RWPE1 (cell line): ENCODE measurements around the gene TMEM129.
"Not testable (repeated sequence)": the region's sequence is repeated elsewhere in the genome, so short reads cannot be mapped to it uniquely, and the experiment has no call there.

Source experiments
- CTCF ChIA-PET: fragments of 350-600 bp; sonication (Branson Sonifier 250); formaldehyde crosslinking; extraction: SDS; loops from one replicate; lab custom pipeline; 2021; lab: Yijun Ruan, JAX
- POLR2A ChIA-PET: fragments of 400-600 bp; formaldehyde crosslinking; extraction: SDS; loops from one replicate; lab custom pipeline; 2020; ENCODE audit warnings: antibody characterized with exemption; ENCODE audit not compliant: low non-redundant PET; lab: Yijun Ruan, JAX
- DNase-seq: peaks from one replicate; pipeline ENCODE4 v3.0.0; 2012; ENCODE audit warnings: low spot score
- H3K27ac ChIP-seq: fragments of 450-650 bp; 2 replicates; pipeline ENCODE4 v1.5.1; 2017
- CTCF ChIP-seq: fragments of 450-650 bp; conservative IDR thresholded peaks from 2 replicates; pipeline ENCODE4 v1.5.1; 2017; ENCODE audit warnings: low read depth, mild to moderate bottlenecking

TMEM129 gene

GRCh38 chr4:1676605-1677525 lies 44.3 kb downstream of the TMEM129 start:
- no peak for TF ChIP-seq CTCF
- no peak for DNase-seq
- ChIA-PET POLR2A (no interaction called here), CTCF (no interaction called here)
- peak overlapping the region; percentile 20; the same call in 1 of the 2 replicates for H3K27ac ChIP-seq

- TF ChIP-seq CTCF, result no peak
- no peak overlapping the region; the same call in 1 of the 2 replicates for H3K27ac ChIP-seq
- no peak for DNase-seq
- CTCF ChIA-PET, result no interaction called here
- POLR2A ChIA-PET, result no interaction called here
Measured at GRCh38 chr4:1675802-1676137, 45.4 kb downstream of the TMEM129 start.

DNA sequence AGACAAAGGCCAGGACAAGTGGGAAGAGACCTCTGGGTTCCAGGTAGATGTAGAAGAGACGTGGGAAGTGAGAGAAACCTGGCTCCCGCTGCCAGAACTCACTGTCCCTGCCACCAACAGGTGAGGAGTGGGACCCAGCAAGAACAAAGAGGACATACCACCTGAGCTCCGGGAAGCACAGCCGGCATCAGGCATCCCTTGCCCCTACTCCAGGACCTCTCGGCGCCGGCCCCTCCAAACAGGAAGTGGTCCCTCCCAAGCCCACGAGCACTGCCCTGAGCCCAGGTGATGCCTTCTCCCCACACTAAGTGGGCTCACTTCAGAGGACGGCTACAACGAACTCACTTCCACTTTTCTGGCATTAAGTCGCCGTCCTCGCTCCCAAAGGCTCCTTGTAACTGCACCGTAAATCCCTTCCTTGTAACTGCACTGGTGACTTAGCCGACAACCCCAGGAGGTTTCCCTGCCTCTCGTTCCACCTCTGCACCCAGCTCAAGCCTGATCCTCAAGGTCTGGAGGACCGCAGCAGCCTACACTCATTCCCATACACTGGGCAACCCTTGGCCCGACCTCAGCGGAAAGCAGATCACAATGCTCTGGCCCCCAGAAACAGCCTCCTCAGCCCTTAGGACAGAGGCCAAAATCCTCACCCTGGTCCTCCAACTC lies 45.9 kb downstream of the TMEM129 start:
- no peak for TF ChIP-seq CTCF
- ChIA-PET CTCF (no interaction called here), POLR2A (no interaction called here)

GRCh38 chr4:1674682-1675081 lies 46.4 kb downstream of the TMEM129 start:
- no peak for DNase-seq
- ChIA-PET CTCF (no interaction called here), POLR2A (no interaction called here)
- H3K27ac ChIP-seq, result no peak overlapping the region
- no peak for TF ChIP-seq CTCF

More for the DNA sequence above, 45.9 kb downstream of the TMEM129 start:
- no peak for DNase-seq
- no peak overlapping the region for H3K27ac ChIP-seq

DNA sequence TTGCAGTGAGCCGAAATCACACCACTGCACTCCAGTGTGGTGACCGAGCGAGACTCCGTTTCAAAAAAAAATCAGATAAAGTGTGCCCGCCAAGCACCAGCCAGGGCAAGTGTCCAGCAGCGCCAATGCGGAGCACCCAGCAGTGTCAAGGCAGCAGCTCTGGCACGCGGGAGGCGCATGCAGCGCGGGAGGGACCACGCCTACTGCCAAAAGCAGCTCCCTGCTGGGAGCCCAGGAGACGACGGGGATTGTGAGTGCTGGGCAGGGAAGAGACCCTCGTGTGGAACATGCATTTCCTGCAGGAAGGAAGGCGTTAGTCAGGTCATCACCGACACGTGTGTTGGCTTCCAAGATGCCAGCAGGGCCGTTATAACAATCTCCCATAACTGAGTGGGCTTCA lies 47.5 kb downstream of the TMEM129 start:
- no peak for DNase-seq
- ChIA-PET POLR2A (no interaction called here), CTCF (no interaction called here)
- H3K27ac ChIP-seq, result no peak overlapping the region
- TF ChIP-seq CTCF, result no peak

DNA sequence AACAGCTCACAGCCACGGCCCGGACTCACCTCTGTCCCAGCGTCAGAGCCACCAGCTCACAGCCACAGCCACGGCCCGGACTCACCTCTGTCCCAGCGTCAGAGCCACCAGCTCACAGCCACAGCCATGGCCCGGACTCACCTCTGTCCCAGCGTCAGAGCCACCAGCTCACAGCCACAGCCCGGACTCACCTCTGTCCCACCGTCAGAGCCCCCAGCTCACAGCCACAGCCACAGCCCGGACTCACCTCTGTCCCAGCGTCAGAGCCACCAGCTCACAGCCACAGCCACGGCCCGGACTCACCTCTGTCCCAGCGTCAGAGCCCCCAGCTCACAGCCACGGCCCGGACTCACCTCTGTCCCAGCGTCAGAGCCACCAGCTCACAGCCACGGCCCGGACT lies 50.1 kb downstream of the TMEM129 start:
- H3K27ac ChIP-seq, DNase-seq, POLR2A ChIA-PET, CTCF ChIA-PET: not testable (repeated sequence)

GRCh38 chr4:1670279-1670678 lies 50.8 kb downstream of the TMEM129 start:
- ChIA-PET CTCF (no interaction called here), POLR2A (no interaction called here)
- no peak for TF ChIP-seq CTCF

More at GRCh38 chr4:1670279-1670678, 50.8 kb downstream of the TMEM129 start:
- no peak for DNase-seq
- no peak overlapping the region for H3K27ac ChIP-seq
